NOMO-1 treated with DMSO at 0.1 percent for 48 hours (cell line): Measurements from ENCODE around the gene PHF21A.

ENCODE experiments used
- DNase-seq: peaks from one replicate; lab custom pipeline; 2025; ENCODE audit not compliant: unreplicated experiment; lab: John Stamatoyannopoulos, UW

Gene PHF21A

GRCh38 chr11:45936511-45937054 is 184.7 kb downstream of the PHF21A start:
- DNase-seq = no peak

GRCh38 chr11:45935349-45936064 is 185.7 kb downstream of the PHF21A start:
- DNase-seq = peak; percentile 37

GRCh38 chr11:45934580-45935318 is 186.5 kb downstream of the PHF21A start:
- no peak for DNase-seq

DNA sequence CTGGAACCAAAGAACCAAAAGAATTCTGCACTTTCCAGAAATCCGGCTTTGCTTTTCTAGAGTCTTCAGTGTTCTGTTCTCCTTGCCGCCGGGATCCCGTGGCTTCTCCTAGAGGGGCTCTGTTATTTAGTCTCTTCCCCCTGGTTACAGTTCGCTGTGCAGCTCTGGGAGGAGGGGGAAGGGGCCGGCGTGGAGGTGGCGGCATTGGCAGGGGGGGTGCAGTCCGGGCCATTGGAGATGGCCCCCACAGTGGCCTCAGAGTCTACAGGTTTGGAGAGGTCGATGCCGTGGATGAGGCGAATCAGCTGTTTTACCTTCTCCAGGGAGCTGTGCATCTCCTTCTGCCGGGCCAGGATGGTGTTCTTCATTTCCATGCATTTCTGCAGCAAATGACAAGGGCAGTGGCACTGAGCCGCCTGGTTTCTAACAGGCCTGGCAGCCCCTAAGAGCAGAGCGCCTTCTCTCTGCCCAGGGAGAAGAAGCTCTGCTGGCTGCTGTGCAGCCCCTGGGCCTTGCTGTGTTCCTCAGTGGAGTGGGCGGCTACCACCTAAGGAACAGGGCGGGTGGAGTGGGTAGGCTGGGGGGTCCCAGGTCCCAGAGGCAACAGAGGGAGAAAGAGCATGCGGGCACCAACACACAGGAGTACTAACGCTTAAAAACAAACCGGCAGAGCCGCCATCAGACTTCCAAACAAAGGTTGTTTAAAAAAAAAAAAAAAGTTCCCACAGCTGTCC is 187.2 kb downstream of the PHF21A start:
- DNase-seq = no peak

GRCh38 chr11:45933131-45933831 is 188.0 kb downstream of the PHF21A start:
- DNase-seq = peak; percentile 95

GRCh38 chr11:45932217-45932616 is 189.0 kb downstream of the PHF21A start:
- DNase-seq = no peak

GRCh38 chr11:45931739-45932138 is 189.5 kb downstream of the PHF21A start:
- DNase-seq = peak; percentile 30

DNA sequence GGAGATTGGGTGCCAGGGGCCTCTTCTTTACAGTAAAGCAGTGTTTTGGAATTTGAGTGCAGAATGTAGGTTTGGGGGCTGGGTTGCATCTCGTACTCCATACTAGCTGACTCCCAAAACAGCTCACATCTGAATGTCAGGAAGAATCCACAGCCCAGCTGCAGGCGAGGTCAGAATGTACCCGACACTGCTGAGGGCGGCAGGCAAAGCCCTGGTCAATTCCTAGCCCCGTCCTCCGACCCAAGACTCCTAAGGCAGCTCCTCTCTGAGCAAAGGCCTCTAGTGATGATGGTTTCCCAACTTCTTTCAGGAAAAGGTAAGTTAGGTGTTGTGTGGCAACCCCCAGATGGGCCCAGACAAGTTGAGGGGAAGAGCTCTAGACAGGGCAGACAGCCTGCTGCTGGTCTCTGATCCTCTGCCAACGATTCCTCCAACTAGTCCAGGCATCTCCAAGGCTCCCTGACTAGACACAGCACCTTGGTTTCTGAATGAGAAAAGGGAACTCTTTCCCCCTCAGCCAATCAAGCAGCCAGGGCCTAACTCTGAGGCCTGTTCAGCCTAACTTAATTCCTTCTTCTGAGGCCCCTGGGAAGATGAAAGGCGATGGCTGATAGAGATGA is 190.2 kb downstream of the PHF21A start:
- DNase-seq = no peak

- peak; percentile 79 for DNase-seq
Measured at GRCh38 chr11:45930031-45930794, 191.0 kb downstream of the PHF21A start.

- no peak for DNase-seq
Measured at GRCh38 chr11:45929486-45930030, 191.7 kb downstream of the PHF21A start.

DNA sequence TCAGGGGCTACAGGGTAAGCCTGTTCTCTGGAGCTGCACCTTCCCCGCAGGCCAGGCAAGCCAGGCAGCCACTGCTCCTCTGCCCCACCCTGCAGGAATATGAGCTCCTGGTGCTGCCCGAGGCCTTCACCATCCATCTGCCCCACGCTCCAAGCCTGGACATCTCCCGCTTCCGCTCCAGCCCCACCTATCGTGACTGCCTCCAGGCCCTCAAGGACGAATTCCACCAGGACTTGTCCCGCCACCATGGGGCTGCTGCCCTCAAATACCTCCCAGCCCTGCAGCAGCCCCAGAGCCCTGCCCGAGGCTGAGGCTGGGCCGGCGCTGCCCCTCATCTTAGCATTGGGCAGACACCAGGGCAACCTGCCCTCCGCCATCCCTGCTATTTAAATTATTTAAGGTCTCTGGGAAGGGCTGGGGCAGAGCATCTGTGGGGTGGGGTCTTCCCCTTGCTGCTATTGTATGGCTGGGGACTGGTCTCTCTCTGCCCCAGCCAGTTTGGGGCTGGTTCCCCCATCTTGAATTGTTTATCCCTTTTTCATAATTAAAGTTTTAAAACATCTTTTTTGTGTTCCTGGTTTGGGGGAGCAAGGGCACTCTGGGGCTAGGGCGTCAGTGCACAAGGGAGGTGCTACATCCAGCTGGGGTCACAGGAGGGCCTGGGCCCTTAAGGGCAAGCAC is 192.6 kb downstream of the PHF21A start:
- DNase-seq = no peak

DNA sequence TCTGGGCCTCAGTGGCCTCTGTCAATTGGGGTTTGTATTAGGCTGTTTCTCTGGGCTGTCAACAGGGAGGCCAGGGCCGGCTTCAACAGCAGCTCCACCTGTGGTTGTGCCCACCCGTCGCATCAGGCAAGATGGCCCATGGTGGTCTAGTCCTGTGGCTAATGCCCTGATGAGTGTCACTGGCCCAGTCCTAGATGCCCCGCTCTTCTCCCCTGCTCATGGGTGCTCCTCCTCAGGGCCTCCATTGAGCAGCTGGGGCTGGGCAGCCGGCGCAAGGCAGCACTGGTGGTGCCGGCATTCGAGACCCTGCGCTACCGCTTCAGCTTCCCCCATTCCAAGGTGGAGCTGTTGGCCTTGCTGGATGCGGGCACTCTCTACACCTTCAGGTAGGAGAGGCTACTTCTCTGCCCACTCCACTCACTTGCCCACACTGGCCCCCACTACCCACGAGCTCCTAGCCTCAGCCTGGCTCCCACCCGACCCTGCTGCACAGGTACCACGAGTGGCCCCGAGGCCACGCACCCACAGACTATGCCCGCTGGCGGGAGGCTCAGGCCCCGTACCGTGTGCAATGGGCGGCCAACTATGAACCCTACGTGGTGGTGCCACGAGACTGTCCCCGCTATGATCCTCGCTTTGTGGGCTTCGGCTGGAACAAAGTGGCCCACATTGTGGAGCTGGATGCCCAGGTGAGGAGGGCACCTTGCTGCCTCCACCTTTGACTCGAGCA is 193.4 kb downstream of the PHF21A start:
- no peak for DNase-seq

- DNase-seq = no peak
Measured at GRCh38 chr11:45927332-45927683, 193.9 kb downstream of the PHF21A start.

DNA sequence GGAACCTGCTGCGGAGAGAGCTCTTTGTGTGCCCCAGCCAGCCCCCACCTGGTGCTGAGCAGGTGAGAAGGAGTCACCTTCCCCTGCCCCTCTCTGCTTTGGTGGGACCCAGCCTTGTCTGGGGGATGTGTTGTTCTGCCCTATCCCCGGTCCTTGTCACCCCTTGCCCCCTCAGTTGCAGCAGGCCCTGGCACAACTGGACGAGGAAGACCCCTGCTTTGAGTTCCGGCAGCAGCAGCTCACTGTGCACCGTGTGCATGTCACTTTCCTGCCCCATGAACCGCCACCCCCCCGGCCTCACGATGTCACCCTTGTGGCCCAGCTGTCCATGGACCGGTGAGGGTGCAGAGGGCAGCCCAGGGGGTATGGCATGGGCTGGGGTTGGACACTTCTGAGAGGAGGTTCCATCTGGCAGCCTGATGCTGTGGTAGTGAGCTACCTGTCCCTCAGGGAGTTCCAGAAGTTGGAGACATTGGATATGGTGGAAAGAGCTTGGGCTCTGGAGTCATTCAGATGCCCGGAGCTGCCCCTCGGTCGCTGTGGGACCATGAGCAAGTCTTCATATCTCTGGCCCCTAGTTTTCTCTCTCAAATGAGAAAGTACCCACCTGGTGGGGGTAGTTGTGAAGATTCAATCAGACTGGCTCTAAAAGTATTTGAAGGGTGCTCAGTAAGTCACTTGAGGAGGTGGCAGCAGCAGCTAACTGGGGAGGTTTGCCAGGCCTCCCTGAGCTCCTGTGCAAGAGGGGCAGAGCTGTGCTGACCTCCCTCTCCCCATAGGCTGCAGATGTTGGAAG is 194.5 kb downstream of the PHF21A start:
- DNase-seq = no peak

- no peak for DNase-seq
Measured at GRCh38 chr11:45926001-45926401, 195.3 kb downstream of the PHF21A start.

- DNase-seq = no peak
Measured at GRCh38 chr11:45925550-45925949, 195.7 kb downstream of the PHF21A start.

DNA sequence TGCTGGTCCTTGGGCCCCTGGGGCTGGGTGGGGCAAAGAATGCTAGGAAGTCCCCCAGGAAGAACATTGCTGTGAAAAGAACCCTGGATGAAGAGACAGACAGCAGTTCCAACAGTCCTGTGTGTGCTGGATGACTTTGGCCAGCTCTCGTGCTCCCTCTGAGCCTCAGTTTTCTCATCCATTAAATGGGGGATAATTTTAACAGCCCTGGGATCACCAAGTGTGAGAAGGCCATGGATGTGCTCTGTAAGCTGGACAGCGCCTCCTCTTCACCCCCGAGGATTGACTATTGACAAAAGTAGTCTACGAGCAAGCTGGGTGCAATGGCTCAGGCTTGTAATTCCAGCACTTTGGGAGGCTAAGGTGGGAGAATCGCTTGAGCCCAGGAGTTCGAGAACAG is 196.3 kb downstream of the PHF21A start:
- DNase-seq = no peak
